Prostate gland (tissue), 2 donors: Measurements from ENCODE around the gene DLL4. TPM values are rescaled to one million over a fixed set of nuclear protein-coding genes. Genes with fewer than 3 reads are reported as not detected.

Experiments used
- DNase-seq: peaks from one replicate; pipeline ENCODE4 v3.0.0-alpha.2; 2019; ENCODE audit warnings: low spot score
- H3K27ac ChIP-seq, 2 donors: fragments of 200-600 bp; sonication (generic); 2 replicates each; pipeline ENCODE4 v1.5.1; 2017 to 2019
- H3K27me3 ChIP-seq: fragments of 200-600 bp; sonication (generic); replicated peaks from 2 replicates; pipeline ENCODE4 v1.5.1; 2019; ENCODE audit not compliant: insufficient read depth
- H3K36me3 ChIP-seq, 2 donors: fragments of 200-600 bp; sonication (generic); 1 replicate in 1 of 2; 2 replicates in 1 of 2; pipeline versions ENCODE4 v1.5.1 to v1.8.1; 2017 to 2019
- H3K4me1 ChIP-seq: fragments of 200-600 bp; sonication (generic); replicated peaks from 2 replicates; pipeline ENCODE4 v1.5.1; 2019
- H3K4me3 ChIP-seq, 2 donors: fragments of 200-600 bp; sonication (generic); 2 replicates each; pipeline ENCODE4 v1.5.1; 2017 to 2019
- H3K9me3 ChIP-seq: fragments of 200-600 bp; sonication (generic); 2 replicates; pipeline ENCODE4 v1.5.1; 2017
- POLR2A ChIP-seq: fragments of 450-650 bp; IDR thresholded peaks from one replicate; pipeline ENCODE4 v1.6.1; 2016; ENCODE audit warnings: antibody characterized with exemption, mild to moderate bottlenecking
- POLR2AphosphoS5 ChIP-seq: sonication (generic); formaldehyde crosslinking; IDR thresholded peaks from one replicate; pipeline ENCODE4 v1.6.1; 2017; ENCODE audit warnings: antibody characterized with exemption
- WGBS: methylation state at CpG from one replicate; pipeline ENCODE4 v1.1.5; 2018; 5-methylcytosine and 5-hydroxymethylcytosine counted together
- intact Hi-C: fragments of 100-400 bp; cut with DNase I; formaldehyde crosslinking; loops from one replicate; pipeline ENCODE4 v1.14.2; 2022
- total RNA-seq, 2 donors: library from RNA; depleted of rRNA; stranded (reverse); fragments of >200 nt; gene quantifications; one replicate each; pipeline ENCODE4 v1.1.0, GENCODE V29; 2016
- TF ChIP-seq, protein P1 (sequence below), 4 experiments: fragments of 200-600 bp in 2 of 4; fragments of 450-650 bp in 2 of 4; sonication (generic) in 2 of 4; IDR thresholded peaks; 1 replicate in 3 of 4; 2 replicates in 1 of 4; pipeline ENCODE4 v1.5.1; 2016 to 2019; ENCODE audit warnings: antibody characterized with exemption in 4 of 4, mild to moderate bottlenecking in 2 of 4, moderate library complexity in 2 of 4

The DLL4 gene
- total RNA-seq, 2 donors from 2014 or later = 6.2 to 6.5 TPM

DNA sequence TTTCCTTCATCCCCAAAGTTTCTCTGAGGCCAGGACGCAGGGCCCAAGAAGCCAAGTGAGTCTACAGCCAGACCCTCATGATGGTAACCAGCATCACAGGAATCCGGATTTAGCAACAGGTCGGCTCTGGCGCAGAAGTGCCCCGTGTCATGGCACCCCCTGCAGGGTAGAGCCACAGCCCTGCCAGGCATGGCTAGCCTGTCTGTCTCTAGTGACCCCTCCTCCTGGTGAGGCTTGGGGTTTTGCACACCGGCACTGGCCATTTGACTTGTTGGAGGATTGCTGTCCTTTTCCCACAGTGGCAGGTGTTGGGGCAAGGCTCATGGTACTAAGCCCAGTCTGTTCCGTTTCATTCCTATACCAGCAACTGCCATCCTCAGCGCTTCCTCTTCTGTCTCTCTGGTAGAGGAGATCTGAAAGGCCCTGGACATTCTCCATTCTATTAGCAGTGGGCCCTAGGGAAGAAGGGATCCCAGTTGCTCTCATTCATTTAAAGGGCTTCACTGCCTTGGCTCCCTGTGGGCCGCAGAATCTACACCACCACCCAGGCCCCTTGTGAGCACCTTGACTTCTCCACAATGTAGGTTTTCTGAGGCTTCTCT lies 14.7 kb downstream of the DLL4 start:
- TF ChIP-seq POLR2AphosphoS5 = no peak
- TF ChIP-seq, protein P1, sequence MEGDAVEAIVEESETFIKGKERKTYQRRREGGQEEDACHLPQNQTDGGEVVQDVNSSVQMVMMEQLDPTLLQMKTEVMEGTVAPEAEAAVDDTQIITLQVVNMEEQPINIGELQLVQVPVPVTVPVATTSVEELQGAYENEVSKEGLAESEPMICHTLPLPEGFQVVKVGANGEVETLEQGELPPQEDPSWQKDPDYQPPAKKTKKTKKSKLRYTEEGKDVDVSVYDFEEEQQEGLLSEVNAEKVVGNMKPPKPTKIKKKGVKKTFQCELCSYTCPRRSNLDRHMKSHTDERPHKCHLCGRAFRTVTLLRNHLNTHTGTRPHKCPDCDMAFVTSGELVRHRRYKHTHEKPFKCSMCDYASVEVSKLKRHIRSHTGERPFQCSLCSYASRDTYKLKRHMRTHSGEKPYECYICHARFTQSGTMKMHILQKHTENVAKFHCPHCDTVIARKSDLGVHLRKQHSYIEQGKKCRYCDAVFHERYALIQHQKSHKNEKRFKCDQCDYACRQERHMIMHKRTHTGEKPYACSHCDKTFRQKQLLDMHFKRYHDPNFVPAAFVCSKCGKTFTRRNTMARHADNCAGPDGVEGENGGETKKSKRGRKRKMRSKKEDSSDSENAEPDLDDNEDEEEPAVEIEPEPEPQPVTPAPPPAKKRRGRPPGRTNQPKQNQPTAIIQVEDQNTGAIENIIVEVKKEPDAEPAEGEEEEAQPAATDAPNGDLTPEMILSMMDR (IDR thresholded peaks at IDR 0.05) = no peak
- no peak for TF ChIP-seq POLR2A
- H3K36me3 ChIP-seq = no peaks in the 10 kb centered on the region
- WGBS = 98% methylated on average over 9 of the region's 9 CpGs
- no peak for DNase-seq
- no peak overlapping the region for H3K4me3 ChIP-seq
- H3K27ac ChIP-seq = no peak overlapping the region
- intact Hi-C loops = loop anchor here (5.0 kb wide), 1 partner anchor 37 kb away; no protein-coding TSS in a partner anchor
- peaks cover 7% of the 10 kb centered on the region for H3K4me1 ChIP-seq
- H3K9me3 ChIP-seq = no peaks in the 10 kb centered on the region
- H3K27me3 ChIP-seq = no peaks in the 10 kb centered on the region

DNA sequence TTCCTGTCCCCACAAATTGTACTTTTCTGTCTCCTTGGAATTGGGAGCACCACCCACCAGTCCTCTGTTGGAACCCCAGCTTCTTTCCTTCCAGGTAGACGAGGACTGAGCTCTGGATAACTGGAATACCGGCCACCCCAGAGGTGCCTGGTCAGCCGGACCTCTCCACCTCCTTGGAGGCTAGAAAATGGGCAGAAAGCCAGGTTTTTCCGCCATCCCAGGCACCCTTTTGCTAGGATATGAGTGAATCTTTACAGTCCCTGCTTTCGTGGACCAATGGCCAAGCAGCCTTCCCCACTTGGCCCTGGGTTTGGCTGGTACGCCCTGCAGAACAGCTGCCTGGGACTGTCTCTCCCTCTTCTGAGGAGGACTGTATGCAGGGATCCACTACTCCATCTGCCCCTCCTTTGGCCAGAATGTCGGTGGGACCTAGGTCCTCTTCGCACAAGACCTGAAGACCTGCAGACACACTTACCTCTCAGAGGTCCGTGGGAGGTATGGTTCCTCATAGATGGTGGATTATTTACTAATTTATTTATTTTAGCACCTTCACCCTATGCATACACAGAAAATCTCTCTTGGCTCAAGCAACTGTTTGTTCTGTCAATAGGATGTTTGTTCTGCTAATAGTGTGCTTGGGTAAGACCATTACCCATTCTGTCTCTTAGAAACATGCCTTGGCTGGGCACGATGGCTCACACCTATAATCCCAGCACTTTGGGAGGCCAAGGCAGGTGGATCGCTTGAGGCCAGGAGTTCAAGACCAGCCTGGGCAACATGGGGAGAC lies 15.6 kb downstream of the DLL4 start:
- intact Hi-C loops = loop anchor here (5.0 kb wide), 1 partner anchor 37 kb away; no protein-coding TSS in a partner anchor
- Histone ChIP-seq H3K4me1 (peaks cover 7% of the 10 kb centered on the region), H3K9me3 (no peaks in the 10 kb centered on the region), H3K36me3 (no peaks in the 10 kb centered on the region), H3K4me3 (no peak overlapping the region), H3K27me3 (no peaks in the 10 kb centered on the region), H3K27ac (no peak overlapping the region)
- 86% methylated on average over 11 of the region's 11 CpGs for WGBS
- TF ChIP-seq POLR2A (no peak), POLR2AphosphoS5 (no peak)
- TF ChIP-seq, protein P1 (IDR thresholded peaks at IDR 0.05) = no peak
- no peak for DNase-seq

DNA sequence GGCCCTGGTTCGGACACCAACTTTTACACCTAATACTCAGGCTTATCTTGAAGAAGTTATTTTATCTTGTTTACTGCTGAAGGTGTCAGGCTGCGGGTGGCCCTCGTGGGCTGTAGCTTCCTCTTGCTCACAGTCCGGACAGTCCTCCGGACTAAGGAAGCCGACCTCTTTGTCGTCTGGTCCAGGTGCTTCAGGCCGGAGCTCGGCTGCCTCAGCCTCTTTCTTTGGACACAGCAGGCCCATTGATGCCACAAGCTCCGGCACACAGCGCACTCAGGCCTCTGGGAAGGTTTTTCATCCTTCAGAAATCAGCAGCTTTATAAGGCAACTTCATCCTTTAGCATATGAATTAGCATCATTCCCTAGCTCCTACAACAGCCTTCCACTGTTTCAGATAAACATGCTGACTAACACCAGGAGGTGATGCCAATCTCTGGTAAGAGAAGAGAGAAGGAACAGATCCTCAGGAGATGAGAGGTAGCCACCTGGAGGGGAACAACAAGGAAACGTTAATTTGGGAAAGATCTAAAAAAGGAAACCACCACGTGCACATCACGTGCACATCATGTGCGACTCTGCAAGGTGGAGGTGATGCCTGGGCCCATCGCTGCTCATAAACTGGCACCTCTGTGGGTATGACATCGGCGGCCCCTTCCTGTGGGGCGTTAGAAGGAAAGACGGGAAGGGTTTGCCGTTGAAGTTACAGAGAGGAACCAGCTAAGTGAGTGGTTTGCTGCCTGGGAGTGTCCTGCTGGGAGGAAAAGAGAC lies 19.8 kb downstream of the DLL4 start:
- Histone ChIP-seq H3K4me1 (no peaks in the 10 kb centered on the region), H3K9me3 (no peaks in the 10 kb centered on the region), H3K27me3 (no peaks in the 10 kb centered on the region), H3K36me3 (no peaks in the 10 kb centered on the region), H3K27ac (no peak overlapping the region), H3K4me3 (no peak overlapping the region)
- intact Hi-C loops = no loop called here
- DNase-seq = no peak
- TF ChIP-seq POLR2A = no peak
- 74% methylated on average over 21 of the region's 21 CpGs for WGBS

DNA sequence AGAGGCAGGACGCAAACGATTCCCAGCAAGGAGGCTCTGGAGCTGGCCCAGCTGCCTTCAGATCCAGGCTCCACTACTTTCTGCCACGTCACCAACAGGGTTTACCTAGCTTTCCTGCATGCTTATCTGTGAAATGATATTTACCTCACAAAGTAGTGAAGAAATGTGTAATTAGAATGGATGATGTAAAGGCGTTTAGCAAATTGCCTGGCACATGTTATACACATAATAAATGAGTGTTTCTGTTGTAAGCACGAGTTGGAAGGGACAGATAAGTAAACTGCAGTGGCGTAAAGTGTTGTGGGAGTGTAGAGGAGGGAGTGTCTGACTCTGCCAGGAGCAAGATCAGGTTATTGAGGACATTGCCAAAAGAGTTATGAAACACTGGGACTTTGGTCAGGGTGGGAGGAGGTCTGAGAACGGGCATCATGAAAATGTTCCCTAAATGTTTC lies 20.6 kb downstream of the DLL4 start:
- Histone ChIP-seq H3K4me1 (no peaks in the 10 kb centered on the region), H3K27me3 (no peaks in the 10 kb centered on the region), H3K4me3 (no peak overlapping the region), H3K36me3 (no peaks in the 10 kb centered on the region), H3K27ac (no peak overlapping the region), H3K9me3 (no peaks in the 10 kb centered on the region)
- no peak for DNase-seq
- TF ChIP-seq POLR2AphosphoS5 (peak; percentile 34), POLR2A (no peak)
- TF ChIP-seq, protein P1 (IDR thresholded peaks at IDR 0.05) = no peak
- WGBS = 47% methylated on average over 7 of the region's 7 CpGs
- intact Hi-C loops = loop anchor here (5.0 kb wide), 1 partner anchor 68 kb away; no protein-coding TSS in a partner anchor

DNA sequence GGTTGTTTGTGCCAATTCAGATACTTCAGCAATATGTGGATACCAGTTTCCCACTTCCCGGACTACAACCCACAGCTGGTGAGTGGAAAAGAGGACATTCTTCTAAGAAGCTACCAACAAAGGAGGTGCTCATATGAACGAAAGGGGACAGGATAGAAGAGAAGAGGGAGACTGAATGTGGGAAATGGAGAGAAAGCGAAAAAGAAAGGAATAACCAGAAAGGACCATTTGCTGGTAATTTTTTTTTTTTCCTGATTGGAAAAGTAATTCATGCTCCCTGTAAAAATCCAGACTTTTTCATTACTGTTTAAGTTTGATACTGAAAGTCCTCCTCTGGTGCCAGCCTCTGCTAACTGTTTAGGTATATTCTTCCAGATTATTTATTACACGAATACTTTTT lies 22.6 kb downstream of the DLL4 start:
- no peak overlapping the region for H3K4me3 ChIP-seq
- H3K27ac ChIP-seq = no peak overlapping the region
- DNase-seq = no peak
- no peaks in the 10 kb centered on the region for H3K27me3 ChIP-seq
- peaks cover 5% of the 10 kb centered on the region for H3K4me1 ChIP-seq
- TF ChIP-seq POLR2A (no peak), POLR2AphosphoS5 (no peak)
- H3K9me3 ChIP-seq = no peaks in the 10 kb centered on the region
- intact Hi-C loops = loop anchor here (5.0 kb wide), 1 partner anchor 66 kb away; no protein-coding TSS in a partner anchor
- H3K36me3 ChIP-seq = no peaks in the 10 kb centered on the region
- WGBS = 89% methylated on average over 4 of the region's 4 CpGs
